GM12872 (cell line): ENCODE data around the gene TMEM178B.

Experiments
- TF ChIP-seq, protein P1 (sequence below): IDR thresholded peaks from 3 replicates; pipeline ENCODE4 v1.5.1; 2011; ENCODE audit warnings: low read depth, mild to moderate bottlenecking, low read length, moderate library complexity; ENCODE audit not compliant: insufficient read depth

The TMEM178B gene

DNA sequence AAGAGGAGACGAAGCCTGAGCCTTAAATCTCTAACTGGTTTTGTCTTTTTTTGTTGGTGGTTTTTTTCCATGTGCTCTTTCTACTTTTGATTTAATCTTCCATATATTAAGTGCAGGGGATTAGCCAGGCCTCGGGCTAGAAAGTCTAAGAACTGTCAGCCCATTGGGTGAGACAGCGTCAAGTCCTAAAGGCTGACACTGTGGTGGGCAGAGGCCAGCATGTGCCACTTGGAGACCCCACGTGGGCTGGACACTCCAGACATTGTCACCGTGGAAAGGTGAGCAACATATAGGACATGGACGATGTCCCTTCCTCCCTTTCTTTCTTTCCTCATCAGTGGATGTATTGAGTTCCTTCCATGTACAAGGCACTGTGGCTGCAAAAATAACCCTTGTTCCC is 129.3 kb downstream of the TMEM178B start:
- TF ChIP-seq, protein P1, sequence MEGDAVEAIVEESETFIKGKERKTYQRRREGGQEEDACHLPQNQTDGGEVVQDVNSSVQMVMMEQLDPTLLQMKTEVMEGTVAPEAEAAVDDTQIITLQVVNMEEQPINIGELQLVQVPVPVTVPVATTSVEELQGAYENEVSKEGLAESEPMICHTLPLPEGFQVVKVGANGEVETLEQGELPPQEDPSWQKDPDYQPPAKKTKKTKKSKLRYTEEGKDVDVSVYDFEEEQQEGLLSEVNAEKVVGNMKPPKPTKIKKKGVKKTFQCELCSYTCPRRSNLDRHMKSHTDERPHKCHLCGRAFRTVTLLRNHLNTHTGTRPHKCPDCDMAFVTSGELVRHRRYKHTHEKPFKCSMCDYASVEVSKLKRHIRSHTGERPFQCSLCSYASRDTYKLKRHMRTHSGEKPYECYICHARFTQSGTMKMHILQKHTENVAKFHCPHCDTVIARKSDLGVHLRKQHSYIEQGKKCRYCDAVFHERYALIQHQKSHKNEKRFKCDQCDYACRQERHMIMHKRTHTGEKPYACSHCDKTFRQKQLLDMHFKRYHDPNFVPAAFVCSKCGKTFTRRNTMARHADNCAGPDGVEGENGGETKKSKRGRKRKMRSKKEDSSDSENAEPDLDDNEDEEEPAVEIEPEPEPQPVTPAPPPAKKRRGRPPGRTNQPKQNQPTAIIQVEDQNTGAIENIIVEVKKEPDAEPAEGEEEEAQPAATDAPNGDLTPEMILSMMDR: no peak

DNA sequence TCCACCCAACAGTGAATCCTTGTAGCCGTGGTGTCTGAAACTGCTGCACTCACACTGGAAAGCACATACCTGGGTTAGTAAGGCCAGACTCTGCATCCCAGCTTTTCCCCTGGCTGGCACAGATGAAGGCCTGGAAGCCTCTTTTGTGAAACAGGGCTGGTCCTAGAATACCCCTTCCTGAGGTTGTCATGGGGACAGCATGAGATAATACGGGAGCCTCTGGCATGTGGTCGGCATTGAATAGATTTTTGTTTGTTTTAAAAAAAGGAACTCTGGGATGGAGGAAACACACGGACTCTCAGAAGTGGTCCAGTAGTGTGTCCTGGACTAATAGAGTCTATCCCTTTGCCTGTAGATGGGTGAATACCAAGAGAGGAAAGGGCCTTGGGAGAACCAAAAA is 129.7 kb downstream of the TMEM178B start:
- TF ChIP-seq, protein P1: no peak

DNA sequence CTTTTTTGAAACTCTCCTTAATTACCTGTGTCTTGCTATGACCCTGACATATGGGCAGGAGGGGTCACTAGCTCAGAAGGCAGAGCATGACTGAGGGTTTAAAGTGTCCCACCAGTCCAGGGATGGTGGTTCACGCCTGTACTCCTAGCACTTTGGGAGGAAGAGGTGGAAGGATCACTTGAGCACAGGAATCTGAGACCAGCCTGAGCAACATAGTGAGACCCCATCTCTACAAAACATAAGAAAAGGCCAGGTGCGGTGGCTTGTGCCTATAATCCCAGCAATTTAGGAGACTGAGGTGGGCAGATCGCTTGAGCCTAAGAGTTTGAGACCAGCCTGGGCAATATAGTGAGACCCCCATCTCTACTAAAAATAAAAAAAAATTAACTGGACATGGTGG is 133.8 kb downstream of the TMEM178B start:
- TF ChIP-seq, protein P1: no peak

DNA sequence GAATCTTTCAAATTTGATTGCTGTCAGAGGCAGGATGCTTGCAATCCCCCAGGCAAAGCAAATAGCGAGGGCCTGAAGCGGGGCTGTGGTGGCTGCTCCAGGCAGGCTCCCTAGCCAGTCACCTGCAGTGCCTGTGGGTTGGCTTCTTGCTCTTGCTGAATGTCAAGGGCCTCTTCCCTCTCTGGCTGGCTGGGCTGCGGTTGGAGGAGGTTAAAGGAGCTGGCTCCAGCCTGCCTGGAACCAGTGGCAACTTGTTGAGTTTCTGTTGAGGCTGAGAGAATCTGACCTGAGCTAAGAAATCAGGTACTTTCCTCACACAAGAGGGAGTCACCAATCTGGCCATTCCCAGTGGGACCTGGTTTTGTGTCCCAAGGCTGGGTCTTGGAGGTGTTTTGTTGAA is 134.7 kb downstream of the TMEM178B start:
- TF ChIP-seq, protein P1: no peak

DNA sequence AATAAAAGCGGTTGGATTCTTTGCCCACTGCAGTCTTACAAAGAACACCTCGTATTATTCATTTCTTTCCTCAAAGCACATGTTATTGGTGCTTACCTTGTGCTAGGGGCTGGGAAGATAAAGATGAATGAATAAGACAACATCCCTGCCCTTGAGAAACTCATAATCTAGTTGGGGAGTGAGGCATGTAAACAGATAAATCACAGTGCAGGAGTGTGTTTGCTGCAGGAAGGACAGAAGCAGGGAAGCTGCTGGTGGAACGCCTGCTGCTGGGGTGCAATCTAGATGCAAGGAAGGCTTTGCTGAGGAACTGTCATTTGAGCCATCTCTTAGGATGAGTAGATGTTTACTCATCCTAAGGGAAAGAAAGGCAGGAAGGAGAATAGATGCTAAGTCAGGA is 135.6 kb downstream of the TMEM178B start:
- TF ChIP-seq, protein P1: no peak

DNA sequence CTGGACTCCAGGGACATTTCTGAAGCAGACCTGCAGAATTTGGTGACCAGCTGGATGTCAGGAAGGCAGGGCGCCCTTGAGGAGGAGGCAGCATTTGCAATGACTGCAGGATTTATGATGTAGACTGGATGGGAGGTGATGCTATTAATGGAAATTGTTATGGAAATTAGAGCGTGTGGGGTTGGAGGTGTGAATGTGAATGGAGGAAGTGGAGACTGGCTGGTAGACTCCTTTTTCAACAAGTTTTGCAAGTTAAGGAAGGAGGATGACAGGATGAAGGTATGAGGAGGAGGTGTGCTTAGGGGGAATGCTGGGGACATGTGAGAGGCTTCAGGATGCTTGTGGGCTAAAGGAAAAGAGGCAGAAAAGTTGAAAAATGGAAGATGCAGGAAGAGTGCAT is 137.0 kb downstream of the TMEM178B start:
- TF ChIP-seq, protein P1: no peak

DNA sequence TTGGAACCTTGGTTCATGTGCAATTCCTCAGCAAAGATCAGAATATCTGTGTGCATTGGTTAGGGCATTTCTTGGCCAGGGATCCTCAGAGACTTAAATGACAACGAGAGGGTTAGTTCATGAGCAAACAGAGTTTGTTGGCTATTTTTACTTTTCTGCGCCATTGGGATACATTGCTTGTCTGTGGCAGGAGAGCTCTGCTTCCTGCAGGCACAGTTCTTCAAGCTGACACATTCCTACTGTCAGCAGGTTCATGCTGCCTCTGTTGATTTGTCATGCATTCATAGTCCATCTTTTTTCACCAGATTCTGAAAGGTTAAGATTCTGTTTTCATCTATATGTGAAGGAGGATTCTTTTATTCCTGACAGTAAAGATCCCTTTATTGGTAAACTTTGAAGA is 139.4 kb downstream of the TMEM178B start:
- TF ChIP-seq, protein P1: no peak

DNA sequence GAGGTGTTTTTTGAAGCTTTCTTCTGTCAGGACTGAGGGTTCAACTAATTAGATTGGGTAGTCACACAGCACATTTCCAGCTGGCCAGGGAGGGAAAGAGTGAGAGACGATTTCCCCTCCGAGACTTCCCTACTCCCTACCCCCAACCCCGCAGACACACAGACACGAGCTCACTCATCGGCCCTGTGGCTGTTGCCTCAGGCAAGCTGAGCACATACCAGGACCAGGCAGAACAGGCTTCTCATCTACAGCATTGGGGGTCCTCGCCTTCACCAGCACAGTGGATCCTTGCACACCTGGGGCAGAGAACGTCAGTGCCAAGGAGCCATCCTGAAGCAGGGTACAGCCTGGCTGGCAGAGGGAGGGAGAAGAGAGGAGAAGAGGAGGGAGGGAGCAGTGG is 144.1 kb downstream of the TMEM178B start:
- TF ChIP-seq, protein P1: no peak
